Spleen (tissue), 7 donors: ENCODE data around the gene FBXO34.

Experiments used
- POLR2A ChIP-seq, 3 donors: fragments of 450-650 bp; IDR thresholded peaks; one replicate each; pipeline ENCODE4 v1.5.1; 2017; ENCODE audit warnings: antibody characterized with exemption in 3 of 3, mild to moderate bottlenecking in 1 of 3
- POLR2AphosphoS5 ChIP-seq, 3 donors: sonication (generic); formaldehyde crosslinking; IDR thresholded peaks; one replicate each; pipeline ENCODE4 v1.5.1; 2017; ENCODE audit warnings: antibody characterized with exemption in 3 of 3
- TF ChIP-seq, protein P1 (sequence below), 11 experiments: fragments of 200-600 bp in 7 of 11; fragments of 450-650 bp in 4 of 11; sonication (generic) in 4 of 11; IDR thresholded peaks in 8 of 11; conservative IDR thresholded peaks in 3 of 11; 1 replicate in 7 of 11; 2 replicates in 4 of 11; pipeline versions ENCODE4 v1.4.0 to v1.8.0; 2016 to 2021; ENCODE audit warnings: antibody characterized with exemption in 11 of 11, inconsistent platforms in 4 of 11, mild to moderate bottlenecking in 1 of 11
- donor health status: DM: no; HTN: no; CAD: no; lungs with moderate emphysema.
- donor health status: DM: no; HTN: no; CAD: no.
- donor health status: DM: no; HTN: no; CAD: no.

- TF ChIP-seq POLR2A (IDR thresholded peaks at IDR 0.05) (no peak), POLR2AphosphoS5 (IDR thresholded peaks at IDR 0.05) (no peak)
- TF ChIP-seq, protein P1, sequence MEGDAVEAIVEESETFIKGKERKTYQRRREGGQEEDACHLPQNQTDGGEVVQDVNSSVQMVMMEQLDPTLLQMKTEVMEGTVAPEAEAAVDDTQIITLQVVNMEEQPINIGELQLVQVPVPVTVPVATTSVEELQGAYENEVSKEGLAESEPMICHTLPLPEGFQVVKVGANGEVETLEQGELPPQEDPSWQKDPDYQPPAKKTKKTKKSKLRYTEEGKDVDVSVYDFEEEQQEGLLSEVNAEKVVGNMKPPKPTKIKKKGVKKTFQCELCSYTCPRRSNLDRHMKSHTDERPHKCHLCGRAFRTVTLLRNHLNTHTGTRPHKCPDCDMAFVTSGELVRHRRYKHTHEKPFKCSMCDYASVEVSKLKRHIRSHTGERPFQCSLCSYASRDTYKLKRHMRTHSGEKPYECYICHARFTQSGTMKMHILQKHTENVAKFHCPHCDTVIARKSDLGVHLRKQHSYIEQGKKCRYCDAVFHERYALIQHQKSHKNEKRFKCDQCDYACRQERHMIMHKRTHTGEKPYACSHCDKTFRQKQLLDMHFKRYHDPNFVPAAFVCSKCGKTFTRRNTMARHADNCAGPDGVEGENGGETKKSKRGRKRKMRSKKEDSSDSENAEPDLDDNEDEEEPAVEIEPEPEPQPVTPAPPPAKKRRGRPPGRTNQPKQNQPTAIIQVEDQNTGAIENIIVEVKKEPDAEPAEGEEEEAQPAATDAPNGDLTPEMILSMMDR (IDR thresholded peaks at IDR 0.05 in 8 of 11, conservative IDR thresholded peaks at IDR 0.05 in 3 of 11): no peak
Measured at GRCh38 chr14:55285048-55285652, 13.9 kb downstream of the FBXO34 start.
